CD14-positive monocyte (primary cell): ENCODE data around the gene RSF1. TPM values are rescaled to one million over a fixed set of nuclear protein-coding genes. Genes with fewer than 3 reads are reported as not detected.

Experiments used
- DNase-seq, 3 donors: peaks; one replicate each; pipeline ENCODE4 v3.0.0-alpha.2; 2011 to 2022
- H2AFZ ChIP-seq: 2 replicates; pipeline ENCODE4 v1.6.0; 2012; ENCODE audit warnings: mild to moderate bottlenecking, low read depth, low read length, inconsistent platforms; ENCODE audit not compliant: insufficient read depth, poor library complexity, severe bottlenecking
- H3K27ac ChIP-seq, 2 donors: 1 replicate in 1 of 2; 2 replicates in 1 of 2; pipeline ENCODE4 v1.5.1; 2012 to 2013; ENCODE audit warnings: low read length in 2 of 2, control low read depth in 1 of 2, inconsistent platforms in 1 of 2, low read depth in 1 of 2, mild to moderate bottlenecking in 1 of 2
- H3K27me3 ChIP-seq, 2 donors: one replicate each; pipeline versions ENCODE4 v1.6.0 to v1.6.1; 2011 to 2013; ENCODE audit warnings: low read length in 2 of 2; ENCODE audit not compliant: control insufficient read depth in 2 of 2, insufficient read depth in 2 of 2
- H3K36me3 ChIP-seq, 2 donors: replicated peaks in 1 of 2; 1 replicate in 1 of 2; 2 replicates in 1 of 2; pipeline versions ENCODE4 v1.5.1 to v1.6.1; 2012 to 2013; ENCODE audit warnings: low read length in 2 of 2, control low read depth in 1 of 2, inconsistent platforms in 1 of 2, mild to moderate bottlenecking in 1 of 2; ENCODE audit not compliant: insufficient read depth in 2 of 2, control insufficient read depth in 1 of 2
- H3K4me1 ChIP-seq, 2 donors: 1 replicate in 1 of 2; 2 replicates in 1 of 2; pipeline versions ENCODE4 v1.5.1 to v1.6.1; 2012 to 2013; ENCODE audit warnings: low read length in 2 of 2, control low read depth in 1 of 2, inconsistent platforms in 1 of 2, mild to moderate bottlenecking in 1 of 2, moderate library complexity in 1 of 2; ENCODE audit not compliant: insufficient read depth in 2 of 2, control insufficient read depth in 1 of 2
- H3K4me2 ChIP-seq: replicated peaks from 2 replicates; pipeline ENCODE3; 2012; ENCODE audit warnings: low read length, moderate library complexity, mild to moderate bottlenecking; ENCODE audit not compliant: poor library complexity, severe bottlenecking; ENCODE audit errors: extremely low read depth
- H3K4me3 ChIP-seq, 3 experiments: fragments of 200-600 bp in 1 of 3; sonication (generic) in 1 of 3; replicated peaks in 1 of 3; 1 replicate in 2 of 3; 2 replicates in 1 of 3; pipeline ENCODE4 v1.5.1; 2011 to 2013; ENCODE audit warnings: low read length in 3 of 3, mild to moderate bottlenecking in 3 of 3, control low read depth in 2 of 3, low read depth in 2 of 3, inconsistent platforms in 1 of 3, moderate library complexity in 1 of 3
- H3K79me2 ChIP-seq: 2 replicates; pipeline ENCODE4 v1.6.0; 2012; ENCODE audit warnings: mild to moderate bottlenecking, control low read depth, inconsistent platforms, low read length, moderate library complexity; ENCODE audit not compliant: insufficient read depth
- H3K9ac ChIP-seq: 2 replicates; pipeline ENCODE4 v1.6.0; 2017; ENCODE audit warnings: low read length, mild to moderate bottlenecking; ENCODE audit not compliant: insufficient read depth, poor library complexity, severe bottlenecking
- H3K9me3 ChIP-seq, 2 donors: replicated peaks in 1 of 2; 1 replicate in 1 of 2; 2 replicates in 1 of 2; pipeline versions ENCODE4 v1.5.1 to v1.6.1; 2012 to 2013; ENCODE audit warnings: low read length in 2 of 2, control low read depth in 1 of 2; ENCODE audit not compliant: control insufficient read depth in 1 of 2, insufficient read depth in 1 of 2
- H4K20me1 ChIP-seq: 2 replicates; pipeline ENCODE4 v1.6.0; 2012; ENCODE audit warnings: mild to moderate bottlenecking, low read length, control low read depth, moderate library complexity; ENCODE audit not compliant: insufficient read depth
- H3K27ac Mint-ChIP-seq, 7 donors: one replicate each; pipeline ENCODE4 v1.8.0; 2020; ENCODE audit warnings: mild to moderate bottlenecking in 7 of 7, mixed read lengths in 7 of 7, moderate library complexity in 6 of 7, inconsistent platforms in 2 of 7
- H3K27me3 Mint-ChIP-seq, 3 donors: one replicate each; pipeline ENCODE4 v1.8.0; 2021 to 2022; ENCODE audit warnings: low read depth in 3 of 3, mild to moderate bottlenecking in 3 of 3, mixed read lengths in 3 of 3, moderate library complexity in 3 of 3, inconsistent platforms in 1 of 3
- H3K36me3 Mint-ChIP-seq, 2 donors: one replicate each; pipeline ENCODE4 v1.8.0; 2020; ENCODE audit warnings: mixed read lengths in 2 of 2, inconsistent platforms in 1 of 2, mild to moderate bottlenecking in 1 of 2
- H3K4me1 Mint-ChIP-seq: one replicate; pipeline ENCODE4 v1.8.0; 2020; ENCODE audit warnings: mild to moderate bottlenecking, mixed read lengths
- H3K4me3 Mint-ChIP-seq, 2 donors: one replicate each; pipeline ENCODE4 v1.8.0; 2020; ENCODE audit warnings: mild to moderate bottlenecking in 2 of 2, mixed read lengths in 2 of 2, moderate library complexity in 1 of 2
- H3K9me3 Mint-ChIP-seq, 7 donors: one replicate each; pipeline ENCODE4 v1.8.0; 2020 to 2022; ENCODE audit warnings: mixed read lengths in 7 of 7, mild to moderate bottlenecking in 6 of 7, moderate library complexity in 6 of 7, inconsistent platforms in 2 of 7
- WGBS: methylation state at CpG from one replicate; pipeline ENCODE4 v1.1.5; 2013; ENCODE audit warnings: missing lambda C conversion rate; ENCODE audit not compliant: insufficient coverage; 5-methylcytosine and 5-hydroxymethylcytosine counted together
- intact Hi-C, 2 donors: fragments of 100-400 bp; cut with micrococcal nuclease; formaldehyde crosslinking; loops; one replicate each; pipeline versions ENCODE4 v1.15.0 to v1.15.1; 2023
- polyA plus RNA-seq, 3 donors: library from polyadenylated mRNA; depleted of rRNA in 1 of 3; unstranded in 2 of 3; stranded (reverse) in 1 of 3; fragments of 300-500 nt in 2 of 3; fragments of >200 nt in 1 of 3; fragmentation: Illumina TruSeq in 2 of 3; gene quantifications; 1 replicate in 2 of 3; 2 replicates in 1 of 3; pipeline ENCODE4 v1.2.3, GENCODE V29; 2012 to 2021
- TF ChIP-seq, protein P1 (sequence below): fragments of 200-600 bp; IDR thresholded peaks from one replicate; pipeline ENCODE4 v1.8.0; 2022; ENCODE audit warnings: antibody characterized with exemption, mild to moderate bottlenecking

Gene RSF1
- polyA plus RNA-seq, 3 donors: 8.3 to 14.8 (median 9.2) TPM

DNA sequence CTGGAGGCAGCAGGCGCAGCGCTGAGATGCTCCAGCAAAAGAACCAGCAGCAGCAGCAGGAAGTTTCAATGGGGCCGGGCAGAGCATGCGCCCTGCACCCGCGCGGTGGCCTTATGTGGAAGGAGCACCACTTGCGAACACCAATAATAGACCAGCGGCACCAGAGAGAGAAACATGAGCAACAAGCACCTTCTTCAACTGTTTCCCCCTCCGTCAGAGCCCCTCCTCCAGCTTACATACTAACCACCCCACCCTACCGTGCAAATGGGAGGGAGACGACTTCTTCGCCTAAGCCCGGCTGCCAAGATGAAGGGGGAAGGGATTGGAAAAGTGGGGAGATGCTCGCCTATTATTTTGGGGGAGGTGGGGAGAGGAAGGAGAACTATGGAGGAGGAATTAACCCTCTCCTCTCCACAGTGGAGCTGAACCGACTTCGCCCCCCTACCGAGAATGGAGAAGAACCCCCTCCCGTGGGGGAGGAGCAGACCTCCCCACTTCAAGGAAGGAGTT lies 1.1 kb downstream of the RSF1 start:
- 6% methylated on average over 9 of the region's 19 CpGs for WGBS
- Mint-ChIP-seq H3K36me3 (peaks cover 0 to 3% of the 10 kb centered on the region in 2 donors), H3K9me3 (peaks cover 3 to 5% (median 4%) of the 10 kb centered on the region in 7 donors), H3K27me3 (peaks cover 0 to 1% (median 0%) of the 10 kb centered on the region in 3 donors), H3K4me3 (peak overlapping the region; percentile 95 to 99), H3K27ac (peak overlapping the region; percentile 85 to 92 (median 90)), H3K4me1 (peaks cover 31% of the 10 kb centered on the region)
- Histone ChIP-seq H3K4me3 (peak overlapping the region; percentile 70 to 99 (median 96)), H3K9me3 (peaks cover 5 to 6% of the 10 kb centered on the region in 2 donors), H3K27me3 (no peaks in the 10 kb centered on the region), H2AFZ (peak overlapping the region; percentile 97), H3K27ac (peak overlapping the region; percentile 77 to 85), H3K36me3 (no peaks in the 10 kb centered on the region), H4K20me1 (peaks cover 59% of the 10 kb centered on the region), H3K4me2 (peak overlapping the region; percentile 99), H3K79me2 (peaks cover 70% of the 10 kb centered on the region), H3K4me1 (peaks cover 23 to 28% of the 10 kb centered on the region in 2 donors), H3K9ac (peak overlapping the region; percentile 91)
- TF ChIP-seq, protein P1, sequence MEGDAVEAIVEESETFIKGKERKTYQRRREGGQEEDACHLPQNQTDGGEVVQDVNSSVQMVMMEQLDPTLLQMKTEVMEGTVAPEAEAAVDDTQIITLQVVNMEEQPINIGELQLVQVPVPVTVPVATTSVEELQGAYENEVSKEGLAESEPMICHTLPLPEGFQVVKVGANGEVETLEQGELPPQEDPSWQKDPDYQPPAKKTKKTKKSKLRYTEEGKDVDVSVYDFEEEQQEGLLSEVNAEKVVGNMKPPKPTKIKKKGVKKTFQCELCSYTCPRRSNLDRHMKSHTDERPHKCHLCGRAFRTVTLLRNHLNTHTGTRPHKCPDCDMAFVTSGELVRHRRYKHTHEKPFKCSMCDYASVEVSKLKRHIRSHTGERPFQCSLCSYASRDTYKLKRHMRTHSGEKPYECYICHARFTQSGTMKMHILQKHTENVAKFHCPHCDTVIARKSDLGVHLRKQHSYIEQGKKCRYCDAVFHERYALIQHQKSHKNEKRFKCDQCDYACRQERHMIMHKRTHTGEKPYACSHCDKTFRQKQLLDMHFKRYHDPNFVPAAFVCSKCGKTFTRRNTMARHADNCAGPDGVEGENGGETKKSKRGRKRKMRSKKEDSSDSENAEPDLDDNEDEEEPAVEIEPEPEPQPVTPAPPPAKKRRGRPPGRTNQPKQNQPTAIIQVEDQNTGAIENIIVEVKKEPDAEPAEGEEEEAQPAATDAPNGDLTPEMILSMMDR: no peak
- peak; percentile 64 to 75 (median 72) for DNase-seq
- intact Hi-C loops: no loop called here

DNA sequence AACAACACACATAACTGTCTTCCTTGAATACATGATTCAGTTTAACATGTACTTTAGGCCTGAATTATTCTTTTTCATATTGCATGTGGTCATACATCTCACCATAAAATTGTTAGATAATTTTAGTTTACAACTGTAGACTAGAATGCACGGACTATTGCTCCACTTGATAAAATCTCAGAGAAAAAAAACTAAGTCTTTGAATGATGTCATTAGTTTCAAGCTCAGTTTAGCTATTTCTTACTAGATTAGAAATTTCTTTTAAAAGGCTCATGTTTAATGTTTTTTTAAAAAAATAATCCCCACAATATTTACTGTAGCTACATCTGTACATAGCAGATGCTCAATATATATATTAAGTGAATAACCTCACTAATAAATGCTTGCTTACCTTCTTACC lies 5.1 kb downstream of the RSF1 start:
- H3K4me1 Mint-ChIP-seq: peaks cover 19% of the 10 kb centered on the region
- no CpG with 5 or more reads among the region's 1 CpG for WGBS
- no peak overlapping the region for H3K27ac Mint-ChIP-seq
- Histone ChIP-seq H3K4me3 (no peak overlapping the region), H3K9ac (no peak overlapping the region), H3K4me1 (peaks cover 11 to 13% of the 10 kb centered on the region in 2 donors), H3K27ac (no peak overlapping the region), H3K79me2 (peaks cover 100% of the 10 kb centered on the region), H4K20me1 (peaks cover 98% of the 10 kb centered on the region), H3K27me3 (no peaks in the 10 kb centered on the region), H3K36me3 (peaks cover 5 to 32% of the 10 kb centered on the region in 2 donors), H2AFZ (no peak overlapping the region), H3K4me2 (no peak overlapping the region), H3K9me3 (peaks cover 5 to 9% of the 10 kb centered on the region in 2 donors)
- TF ChIP-seq, protein P1: no peak
- intact Hi-C loops: no loop called here
- peaks cover 3 to 5% (median 4%) of the 10 kb centered on the region in 7 donors for H3K9me3 Mint-ChIP-seq
- DNase-seq: no peak
- no peak overlapping the region for H3K4me3 Mint-ChIP-seq
- H3K36me3 Mint-ChIP-seq: peaks cover 18 to 29% of the 10 kb centered on the region in 2 donors
- H3K27me3 Mint-ChIP-seq: peaks cover 0 to 1% (median 0%) of the 10 kb centered on the region in 3 donors
